Erythroblast (primary cell): ENCODE results near the gene OLA1.

Experiments used
- GATA1 ChIP-seq: IDR thresholded peaks from 2 replicates; pipeline ENCODE4 v1.6.1; 2011; ENCODE audit warnings: low read depth, mild to moderate bottlenecking, control low read depth, low read length, moderate library complexity
- POLR2A ChIP-seq: IDR thresholded peaks from 2 replicates; pipeline ENCODE4 v1.6.1; 2011; ENCODE audit warnings: mild to moderate bottlenecking, low read length

DNA sequence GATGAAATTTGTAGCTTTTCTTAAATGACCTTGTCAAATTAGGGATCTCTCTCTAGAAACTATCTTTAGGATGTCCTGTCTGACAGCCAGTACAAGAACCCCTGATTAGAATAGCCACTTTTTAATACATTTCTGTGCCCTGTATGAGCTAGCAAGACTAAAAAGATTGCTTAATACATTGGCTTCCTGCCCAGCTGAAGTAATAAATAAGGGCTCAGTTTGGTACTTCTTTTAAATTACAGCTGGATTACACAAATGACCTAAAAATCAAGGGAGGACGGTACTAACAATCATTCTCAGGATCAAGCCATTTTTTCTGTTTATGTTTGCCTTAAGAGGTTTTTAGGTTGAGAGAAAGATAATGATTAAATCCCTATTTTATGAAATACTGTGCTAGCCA is 11.6 kb upstream of the OLA1 start:
- no peak for TF ChIP-seq POLR2A
- TF ChIP-seq GATA1: no peak
